Measurements from ENCODE around the gene TPSG1. TPM values are rescaled to one million over a fixed set of nuclear protein-coding genes. Genes with fewer than 3 reads are reported as not detected.

The TPSG1 gene
- total RNA-seq, 2 experiments from 2014 or later, result not detected

DNA sequence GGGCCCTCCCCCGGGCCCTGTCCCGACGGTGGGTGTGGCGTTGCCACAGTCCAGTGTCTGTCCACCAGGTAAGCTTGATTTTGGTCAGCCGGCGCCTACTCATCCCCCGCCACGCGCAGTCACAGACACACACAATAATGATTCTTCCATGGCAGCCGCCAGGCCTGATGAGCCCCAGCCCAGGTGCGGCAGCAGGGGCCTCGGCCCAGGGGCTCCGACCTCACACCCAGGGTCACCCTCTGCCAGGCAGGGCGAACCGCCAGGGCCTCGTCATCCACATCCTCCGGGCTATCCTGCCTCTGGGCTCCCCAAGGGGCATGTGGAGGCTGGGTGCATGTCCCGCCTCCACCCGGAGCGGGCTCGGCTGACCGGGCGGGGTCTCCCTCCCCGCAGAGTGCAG is 7.5 kb downstream of the TPSG1 start:
- H3K27me3 Mint-ChIP-seq, result no peaks in the 10 kb centered on the region
- H3K4me3 Mint-ChIP-seq, result no peak overlapping the region
- no peaks in the 10 kb centered on the region for H3K4me1 Mint-ChIP-seq
- ATAC-seq (no peak), DNase-seq (no peak)
- ChIA-PET CTCF (no interaction called here), POLR2A (no interaction called here)
- no peaks in the 10 kb centered on the region for H3K36me3 Mint-ChIP-seq (ENCODE audit: low read depth)
- intact Hi-C loops (cut with DNase I, micrococcal nuclease), result no loop called here
- H3K9me3 Mint-ChIP-seq (ENCODE audit: low read depth), result no peaks in the 10 kb centered on the region
- H3K27ac Mint-ChIP-seq, result no peak overlapping the region

- CTCF ChIA-PET, result no interaction called here
- Mint-ChIP-seq H3K4me3 (no peak overlapping the region), H3K27me3 (no peaks in the 10 kb centered on the region), H3K9me3 (ENCODE audit: low read depth) (no peaks in the 10 kb centered on the region), H3K36me3 (ENCODE audit: low read depth) (no peaks in the 10 kb centered on the region), H3K4me1 (no peaks in the 10 kb centered on the region), H3K27ac (no peak overlapping the region)
- POLR2A ChIA-PET, result no interaction called here
- DNase-seq, result no peak
- no peak for ATAC-seq
- intact Hi-C loops (cut with DNase I, micrococcal nuclease), result no loop called here
Measured at GRCh38 chr16:1216681-1217400, 8.2 kb downstream of the TPSG1 start.

DNA sequence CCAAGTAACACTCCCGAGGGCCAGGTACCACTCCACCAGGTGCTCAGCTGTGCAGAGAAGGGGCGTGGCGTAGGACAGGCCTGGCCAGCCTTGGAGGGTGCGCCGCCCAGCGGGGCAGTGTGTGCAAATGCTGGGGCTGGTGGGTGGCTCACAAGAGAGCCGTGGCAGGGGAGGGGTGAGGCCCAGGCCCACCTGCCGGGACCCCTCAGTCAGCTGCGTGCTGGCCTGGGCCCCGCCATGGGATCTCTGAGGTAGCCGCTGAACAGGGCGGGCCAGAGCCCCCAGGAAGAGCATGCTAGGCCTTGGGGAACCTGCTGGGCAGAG is 8.8 kb downstream of the TPSG1 start:
- Mint-ChIP-seq H3K9me3 (ENCODE audit: low read depth) (no peaks in the 10 kb centered on the region), H3K27ac (no peak overlapping the region), H3K4me1 (no peaks in the 10 kb centered on the region), H3K27me3 (no peaks in the 10 kb centered on the region), H3K4me3 (no peak overlapping the region), H3K36me3 (ENCODE audit: low read depth) (no peaks in the 10 kb centered on the region)
- intact Hi-C loops (cut with DNase I, micrococcal nuclease), result no loop called here
- CTCF ChIA-PET, result no interaction called here
- ATAC-seq, result no peak
- DNase-seq, result no peak
- POLR2A ChIA-PET, result no interaction called here

GRCh38 chr16:1215574-1216295 is 9.3 kb downstream of the TPSG1 start:
- DNase-seq, result no peak
- CTCF ChIA-PET, result no interaction called here
- H3K27me3 Mint-ChIP-seq, result no peaks in the 10 kb centered on the region

DNA sequence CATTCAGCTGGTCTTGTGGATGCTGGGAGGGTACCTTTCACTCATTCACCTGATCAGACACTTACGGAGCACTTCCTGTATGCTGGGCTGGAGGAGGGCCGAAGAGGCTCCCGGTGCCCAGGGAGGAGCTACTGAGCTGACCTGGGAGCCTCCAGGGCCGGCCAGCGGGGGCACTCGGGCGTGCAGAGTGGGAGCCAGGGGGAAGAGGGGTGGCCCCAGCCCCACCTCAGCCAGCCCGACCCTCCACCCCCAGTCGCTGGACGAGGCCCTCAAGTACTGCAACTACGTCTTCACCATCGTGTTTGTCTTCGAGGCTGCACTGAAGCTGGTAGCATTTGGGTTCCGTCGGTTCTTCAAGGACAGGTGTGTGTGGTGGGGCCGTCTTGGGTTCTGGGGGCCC is 10.3 kb downstream of the TPSG1 start:
- Mint-ChIP-seq H3K4me3 (no peak overlapping the region), H3K27me3 (no peaks in the 10 kb centered on the region), H3K27ac (no peak overlapping the region), H3K9me3 (ENCODE audit: low read depth) (no peaks in the 10 kb centered on the region), H3K4me1 (no peaks in the 10 kb centered on the region), H3K36me3 (ENCODE audit: low read depth) (no peaks in the 10 kb centered on the region)
- DNase-seq (no peak), ATAC-seq (no peak)
- ChIA-PET CTCF (interaction anchor here (0.6 kb wide), 1 partner anchor 503 kb away, joined by 3 read pairs; no protein-coding TSS in a partner anchor), POLR2A (no interaction called here)
- intact Hi-C loops (cut with DNase I, micrococcal nuclease), result no loop called here

More at GRCh38 chr16:1215574-1216295, 9.3 kb downstream of the TPSG1 start:
- intact Hi-C loops (cut with DNase I, micrococcal nuclease), result no loop called here
- Mint-ChIP-seq H3K9me3 (ENCODE audit: low read depth) (no peaks in the 10 kb centered on the region), H3K4me1 (no peaks in the 10 kb centered on the region), H3K36me3 (ENCODE audit: low read depth) (no peaks in the 10 kb centered on the region), H3K27ac (no peak overlapping the region), H3K4me3 (no peak overlapping the region)
- POLR2A ChIA-PET, result no interaction called here
- ATAC-seq, result no peak

DNA sequence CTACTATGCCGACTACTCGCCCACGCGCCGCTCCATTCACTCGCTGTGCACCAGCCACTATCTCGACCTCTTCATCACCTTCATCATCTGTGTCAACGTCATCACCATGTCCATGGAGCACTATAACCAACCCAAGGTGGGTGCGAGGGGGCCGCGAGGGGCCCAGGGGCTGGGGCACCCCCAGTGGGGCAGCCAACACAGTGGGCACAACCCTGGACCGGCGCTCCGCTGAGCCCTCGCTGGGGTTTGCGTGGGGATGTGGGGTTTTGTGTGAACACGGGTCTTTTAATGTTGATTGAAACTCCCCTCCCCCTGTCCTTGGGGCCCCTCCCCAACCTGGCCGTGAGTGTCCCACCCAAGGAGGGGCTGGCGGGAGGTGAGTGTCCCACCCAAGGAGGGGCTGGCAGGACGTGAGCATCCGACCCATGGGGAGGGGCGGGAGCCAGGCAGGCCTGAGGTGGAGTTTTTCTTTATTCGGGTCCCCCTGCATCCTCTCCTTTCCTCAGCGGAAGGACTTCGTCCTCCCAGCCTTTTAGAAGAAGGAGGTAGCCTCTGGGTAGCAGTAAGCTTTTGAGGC is 11.2 kb downstream of the TPSG1 start:
- no peaks in the 10 kb centered on the region for H3K27me3 Mint-ChIP-seq
- DNase-seq (no peak), ATAC-seq (no peak)
- ChIA-PET POLR2A (no interaction called here), CTCF (interaction anchor here (0.6 kb wide), 1 partner anchor 38 kb away, joined by 3 read pairs; no protein-coding TSS in a partner anchor)
- H3K36me3 Mint-ChIP-seq (ENCODE audit: low read depth), result no peaks in the 10 kb centered on the region
- intact Hi-C loops (cut with DNase I, micrococcal nuclease), result no loop called here
- no peak overlapping the region for H3K27ac Mint-ChIP-seq
- H3K9me3 Mint-ChIP-seq (ENCODE audit: low read depth), result no peaks in the 10 kb centered on the region
- H3K4me3 Mint-ChIP-seq, result no peak overlapping the region
- no peaks in the 10 kb centered on the region for H3K4me1 Mint-ChIP-seq

DNA sequence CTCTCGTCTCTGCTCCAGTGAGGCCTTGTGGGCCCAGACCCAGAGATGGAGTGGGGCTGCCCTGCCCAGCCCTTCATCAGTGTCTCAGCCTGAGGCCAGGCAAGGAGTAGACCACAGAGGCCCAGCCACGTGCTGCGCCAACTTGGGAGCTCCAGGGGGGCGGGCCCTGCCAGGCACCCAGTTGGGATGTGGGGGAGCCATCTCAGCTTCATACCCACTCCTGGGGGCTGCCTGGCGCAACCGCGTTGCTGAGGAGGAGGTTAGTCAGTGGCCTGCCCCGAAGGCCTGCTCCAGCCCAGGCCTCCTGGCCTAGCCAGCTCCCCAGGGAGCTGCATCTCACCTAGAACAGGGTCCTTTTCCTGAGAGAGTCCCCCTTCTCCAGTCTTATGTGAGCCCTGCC is 11.8 kb downstream of the TPSG1 start:
- H3K4me1 Mint-ChIP-seq, result peaks cover 2% of the 10 kb centered on the region
- H3K4me3 Mint-ChIP-seq, result no peak overlapping the region
- no peaks in the 10 kb centered on the region for H3K9me3 Mint-ChIP-seq (ENCODE audit: low read depth)
- DNase-seq (no peak), ATAC-seq (no peak)
- intact Hi-C loops (cut with DNase I, micrococcal nuclease), result no loop called here
- no peak overlapping the region for H3K27ac Mint-ChIP-seq
- ChIA-PET POLR2A (no interaction called here), CTCF (interaction anchor here (0.6 kb wide), 1 partner anchor 37 kb away, joined by 3 read pairs; no protein-coding TSS in a partner anchor)
- no peaks in the 10 kb centered on the region for H3K36me3 Mint-ChIP-seq (ENCODE audit: low read depth)
- no peaks in the 10 kb centered on the region for H3K27me3 Mint-ChIP-seq

DNA sequence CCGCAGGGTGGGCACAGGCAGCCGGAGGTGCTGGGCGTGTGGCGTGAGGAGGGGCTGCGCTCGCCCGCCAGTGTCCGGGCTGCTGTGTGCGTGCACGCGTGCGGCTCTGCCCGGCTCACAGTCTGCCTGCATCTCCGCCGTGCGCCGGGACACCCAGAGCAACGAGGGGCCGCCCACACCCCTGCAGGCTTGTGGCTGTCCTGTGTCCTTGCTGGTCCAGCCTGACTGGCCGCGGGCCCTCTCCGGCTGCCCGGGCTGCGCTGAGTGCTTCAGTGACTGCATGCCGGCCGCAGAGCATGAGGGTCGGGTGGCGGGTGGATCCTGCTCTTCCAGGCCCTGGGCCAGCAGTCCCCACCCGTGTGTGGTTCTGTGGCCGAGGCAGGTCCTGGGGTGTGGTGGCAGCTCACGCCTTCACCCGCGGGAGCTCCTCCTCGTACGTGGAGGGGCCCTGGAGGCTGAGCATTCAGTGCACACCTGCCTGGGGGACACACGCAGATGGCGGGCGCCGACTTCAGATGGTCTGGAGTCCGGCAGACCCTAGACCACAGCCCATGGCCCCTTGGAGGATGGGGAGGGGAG is 12.4 kb downstream of the TPSG1 start:
- no peak for DNase-seq
- Mint-ChIP-seq H3K27ac (no peak overlapping the region), H3K9me3 (ENCODE audit: low read depth) (no peaks in the 10 kb centered on the region), H3K36me3 (ENCODE audit: low read depth) (no peaks in the 10 kb centered on the region), H3K27me3 (no peaks in the 10 kb centered on the region), H3K4me3 (no peak overlapping the region), H3K4me1 (peaks cover 5% of the 10 kb centered on the region)
- intact Hi-C loops (cut with DNase I, micrococcal nuclease), result no loop called here
- POLR2A ChIA-PET, result no interaction called here
- no peak for ATAC-seq
- CTCF ChIA-PET, result no interaction called here

DNA sequence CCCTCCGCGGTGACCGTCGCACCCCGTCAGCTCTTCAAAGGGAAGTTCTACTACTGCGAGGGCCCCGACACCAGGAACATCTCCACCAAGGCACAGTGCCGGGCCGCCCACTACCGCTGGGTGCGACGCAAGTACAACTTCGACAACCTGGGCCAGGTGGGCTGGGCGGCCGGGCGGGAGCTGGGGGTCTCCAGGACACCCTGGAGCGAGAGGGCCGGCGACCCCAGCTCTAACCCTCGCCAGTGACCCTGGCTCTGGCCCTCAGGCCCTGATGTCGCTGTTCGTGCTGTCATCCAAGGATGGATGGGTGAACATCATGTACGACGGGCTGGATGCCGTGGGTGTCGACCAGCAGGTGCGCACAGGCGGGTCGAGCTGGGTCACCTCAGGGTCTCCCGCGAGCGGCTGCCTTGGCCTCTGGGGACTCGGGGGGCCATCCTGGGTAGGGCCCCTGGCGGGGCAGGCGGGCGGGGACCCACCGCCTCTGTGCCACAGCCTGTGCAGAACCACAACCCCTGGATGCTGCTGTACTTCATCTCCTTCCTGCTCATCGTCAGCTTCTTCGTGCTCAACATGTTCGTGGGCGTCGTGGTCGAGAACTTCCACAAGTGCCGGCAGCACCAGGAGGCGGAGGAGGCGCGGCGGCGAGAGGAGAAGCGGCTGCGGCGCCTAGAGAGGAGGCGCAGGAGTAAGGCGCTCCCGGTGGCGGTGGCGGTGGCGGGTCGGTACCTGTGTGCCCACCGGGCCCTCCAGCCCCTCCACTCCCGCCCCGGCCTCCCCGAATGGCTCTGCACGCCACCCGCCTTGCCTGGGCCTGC is 13.4 kb downstream of the TPSG1 start:
- ATAC-seq, result no peak
- intact Hi-C loops (cut with DNase I, micrococcal nuclease), result no loop called here
- no peak overlapping the region for H3K27ac Mint-ChIP-seq
- no peaks in the 10 kb centered on the region for H3K36me3 Mint-ChIP-seq (ENCODE audit: low read depth)
- DNase-seq, result no peak
- ChIA-PET CTCF (no interaction called here), POLR2A (no interaction called here)
- H3K4me1 Mint-ChIP-seq, result peaks cover 5% of the 10 kb centered on the region
- no peaks in the 10 kb centered on the region for H3K9me3 Mint-ChIP-seq (ENCODE audit: low read depth)
- H3K4me3 Mint-ChIP-seq, result no peak overlapping the region
- no peaks in the 10 kb centered on the region for H3K27me3 Mint-ChIP-seq

DNA sequence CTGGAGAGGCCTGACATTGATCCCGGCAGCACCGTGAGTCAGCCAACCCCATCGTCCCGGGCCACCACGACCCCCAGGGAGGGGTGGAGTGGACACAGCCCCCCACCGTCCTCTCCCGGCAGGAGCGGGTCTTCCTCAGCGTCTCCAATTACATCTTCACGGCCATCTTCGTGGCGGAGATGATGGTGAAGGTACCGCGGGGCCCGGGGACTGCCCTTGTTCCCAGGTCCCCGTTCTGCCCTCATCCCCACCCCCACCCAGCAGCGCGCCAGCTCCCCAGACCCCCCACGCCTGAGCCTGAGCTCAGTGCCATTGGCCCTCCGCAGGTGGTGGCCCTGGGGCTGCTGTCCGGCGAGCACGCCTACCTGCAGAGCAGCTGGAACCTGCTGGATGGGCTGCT is 14.6 kb downstream of the TPSG1 start:
- ChIA-PET CTCF (no interaction called here), POLR2A (no interaction called here)
- DNase-seq (no peak), ATAC-seq (no peak)
- no peak overlapping the region for H3K4me3 Mint-ChIP-seq
- intact Hi-C loops (cut with DNase I, micrococcal nuclease), result no loop called here
- H3K4me1 Mint-ChIP-seq, result peaks cover 5% of the 10 kb centered on the region
- no peaks in the 10 kb centered on the region for H3K36me3 Mint-ChIP-seq (ENCODE audit: low read depth)
- no peaks in the 10 kb centered on the region for H3K27me3 Mint-ChIP-seq
- H3K27ac Mint-ChIP-seq, result no peak overlapping the region
- H3K9me3 Mint-ChIP-seq (ENCODE audit: low read depth), result no peaks in the 10 kb centered on the region

DNA sequence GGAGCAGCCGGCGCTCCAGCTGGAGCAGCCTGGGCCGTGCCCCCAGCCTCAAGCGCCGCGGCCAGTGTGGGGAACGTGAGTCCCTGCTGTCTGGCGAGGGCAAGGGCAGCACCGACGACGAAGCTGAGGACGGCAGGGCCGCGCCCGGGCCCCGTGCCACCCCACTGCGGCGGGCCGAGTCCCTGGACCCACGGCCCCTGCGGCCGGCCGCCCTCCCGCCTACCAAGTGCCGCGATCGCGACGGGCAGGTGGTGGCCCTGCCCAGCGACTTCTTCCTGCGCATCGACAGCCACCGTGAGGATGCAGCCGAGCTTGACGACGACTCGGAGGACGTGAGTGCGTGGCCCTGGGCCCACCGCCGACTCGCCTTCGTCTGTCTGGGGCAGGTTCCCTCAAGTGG is 16.0 kb downstream of the TPSG1 start:
- POLR2A ChIA-PET, result no interaction called here
- intact Hi-C loops (cut with DNase I, micrococcal nuclease), result no loop called here
- no peak overlapping the region for H3K4me3 Mint-ChIP-seq
- no peaks in the 10 kb centered on the region for H3K36me3 Mint-ChIP-seq (ENCODE audit: low read depth)
- ATAC-seq (no peak), DNase-seq (no peak)
- CTCF ChIA-PET, result no interaction called here
- peaks cover 5% of the 10 kb centered on the region for H3K4me1 Mint-ChIP-seq
- no peak overlapping the region for H3K27ac Mint-ChIP-seq
- no peaks in the 10 kb centered on the region for H3K9me3 Mint-ChIP-seq (ENCODE audit: low read depth)
- H3K27me3 Mint-ChIP-seq, result no peaks in the 10 kb centered on the region
